Loucy (cell line): ENCODE results near the gene SNX7.

Experiments used
- H2AFZ ChIP-seq: fragments of 200-600 bp; sonication (generic); 2 replicates; pipeline ENCODE4 v1.6.0; 2016; ENCODE audit warnings: antibody characterized with exemption, mild to moderate bottlenecking, low read length, moderate library complexity
- H3F3A ChIP-seq: fragments of 200-600 bp; 2 replicates; pipeline ENCODE4 v1.6.0; 2016; ENCODE audit warnings: antibody characterized with exemption, low read depth, mild to moderate bottlenecking
- H3K27me3 ChIP-seq: fragments of 200-600 bp; sonication (generic); 2 replicates; pipeline ENCODE4 v1.6.1; 2014; ENCODE audit warnings: low read length, mild to moderate bottlenecking; ENCODE audit not compliant: insufficient read depth, poor library complexity, severe bottlenecking
- H3K36me3 ChIP-seq: fragments of 200-600 bp; sonication (generic); 2 replicates; pipeline ENCODE4 v1.6.1; 2016; ENCODE audit warnings: low read length; ENCODE audit not compliant: insufficient read depth
- H3K4me1 ChIP-seq: fragments of 200-600 bp; sonication (generic); 2 replicates; pipeline ENCODE4 v1.5.1; 2014; ENCODE audit warnings: low read length, mild to moderate bottlenecking; ENCODE audit not compliant: insufficient read depth, poor library complexity, severe bottlenecking
- H3K4me2 ChIP-seq: fragments of 200-600 bp; sonication (generic); 2 replicates; pipeline ENCODE4 v1.6.0; 2014; ENCODE audit warnings: antibody characterized with exemption, low read length, low read depth, mild to moderate bottlenecking; ENCODE audit not compliant: poor library complexity, severe bottlenecking
- H3K4me3 ChIP-seq: fragments of 200-600 bp; sonication (generic); 2 replicates; pipeline ENCODE4 v1.5.1; 2014; ENCODE audit warnings: low read length, mild to moderate bottlenecking, mixed read lengths; ENCODE audit not compliant: poor library complexity, severe bottlenecking
- H3K79me2 ChIP-seq: fragments of 200-600 bp; sonication (generic); 2 replicates; pipeline ENCODE4 v1.6.1; 2014; ENCODE audit warnings: low read length; ENCODE audit not compliant: insufficient read depth
- H3K9ac ChIP-seq: fragments of 200-600 bp; sonication (generic); 2 replicates; pipeline ENCODE4 v1.6.0; 2014; ENCODE audit warnings: mild to moderate bottlenecking, low read depth, low read length, moderate library complexity; ENCODE audit not compliant: poor library complexity, severe bottlenecking
- H3K9me2 ChIP-seq: fragments of 200-600 bp; sonication (generic); replicated peaks from 2 replicates; pipeline ENCODE4 v1.6.1; 2016; ENCODE audit warnings: low read depth, low read length, mixed read lengths
- H3K9me3 ChIP-seq: fragments of 200-600 bp; sonication (generic); 2 replicates; pipeline ENCODE4 v1.6.1; 2014; ENCODE audit warnings: mild to moderate bottlenecking, antibody characterized with exemption, low read length, low read depth; ENCODE audit not compliant: insufficient read depth
- H4K20me1 ChIP-seq: fragments of 200-600 bp; sonication (generic); 2 replicates; pipeline ENCODE4 v1.6.0; 2014; ENCODE audit warnings: antibody characterized with exemption, low read length, mild to moderate bottlenecking; ENCODE audit not compliant: insufficient read depth, poor library complexity, severe bottlenecking
- CTCF ChIP-seq: fragments of 200-600 bp; sonication (generic); conservative IDR thresholded peaks from 2 replicates; pipeline ENCODE4 v1.5.1; 2014; ENCODE audit warnings: mild to moderate bottlenecking, antibody characterized with exemption, low read length
- EZH2phosphoT487 ChIP-seq: fragments of 200-600 bp; IDR thresholded peaks from 2 replicates; pipeline ENCODE4 v1.6.1; 2018; ENCODE audit warnings: antibody characterized with exemption, mild to moderate bottlenecking, moderate library complexity, borderline replicate concordance

Gene SNX7

GRCh38 chr1:98733782-98734112 is 72.2 kb downstream of the SNX7 start:
- no peak overlapping the region for H2AFZ ChIP-seq
- H3K4me2 ChIP-seq: no peak overlapping the region
- H3F3A ChIP-seq: no peaks in the 10 kb centered on the region
- TF ChIP-seq EZH2phosphoT487 (no peak), CTCF (no peak)
- no peaks in the 10 kb centered on the region for H3K27me3 ChIP-seq
- H4K20me1 ChIP-seq: no peaks in the 10 kb centered on the region
- H3K79me2 ChIP-seq: no peaks in the 10 kb centered on the region
- no peaks in the 10 kb centered on the region for H3K9me2 ChIP-seq
- H3K4me1 ChIP-seq: peaks cover 3% of the 10 kb centered on the region
- no peak overlapping the region for H3K4me3 ChIP-seq
- no peak overlapping the region for H3K9ac ChIP-seq
- H3K36me3 ChIP-seq: no peaks in the 10 kb centered on the region
- H3K9me3 ChIP-seq: no peaks in the 10 kb centered on the region

GRCh38 chr1:98735756-98736155 is 74.2 kb downstream of the SNX7 start:
- Histone ChIP-seq H3K27me3 (no peaks in the 10 kb centered on the region), H3K9me2 (no peaks in the 10 kb centered on the region), H3K9ac (no peak overlapping the region), H3K4me1 (peaks cover 3% of the 10 kb centered on the region), H4K20me1 (no peaks in the 10 kb centered on the region), H3K9me3 (no peaks in the 10 kb centered on the region), H3K4me3 (no peak overlapping the region), H3K4me2 (no peak overlapping the region), H3F3A (no peaks in the 10 kb centered on the region), H2AFZ (no peak overlapping the region), H3K79me2 (no peaks in the 10 kb centered on the region), H3K36me3 (no peaks in the 10 kb centered on the region)
- TF ChIP-seq CTCF (no peak), EZH2phosphoT487 (no peak)

GRCh38 chr1:98737835-98738234 is 76.3 kb downstream of the SNX7 start:
- Histone ChIP-seq H3K4me3 (no peak overlapping the region), H3K36me3 (no peaks in the 10 kb centered on the region), H3K4me2 (no peak overlapping the region), H3K9me2 (no peaks in the 10 kb centered on the region), H4K20me1 (no peaks in the 10 kb centered on the region), H3K4me1 (peaks cover 3% of the 10 kb centered on the region), H2AFZ (no peak overlapping the region), H3K9ac (no peak overlapping the region), H3F3A (no peaks in the 10 kb centered on the region), H3K9me3 (no peaks in the 10 kb centered on the region), H3K27me3 (no peaks in the 10 kb centered on the region), H3K79me2 (no peaks in the 10 kb centered on the region)
- TF ChIP-seq CTCF: no peak
- no peak for TF ChIP-seq EZH2phosphoT487
